Measurements from ENCODE around the gene PTF1A.

PTF1A gene

GRCh38 chr10:23187155-23187554, 5.0 kb upstream of the PTF1A start:
- no peaks in the 10 kb centered on the region for H3K36me3 ChIP-seq (ENCODE audit: insufficient read depth, insufficient read length, low read length)
- H3K27me3 ChIP-seq (ENCODE audit: insufficient read depth, insufficient read length) = peaks cover 71% of the 10 kb centered on the region
- no peak overlapping the region for H3K4me3 ChIP-seq (ENCODE audit: insufficient read length, low read depth)
- peaks cover 12% of the 10 kb centered on the region for H3K4me1 ChIP-seq (ENCODE audit: insufficient read depth, insufficient read length)
- H3K9ac ChIP-seq (ENCODE audit: insufficient read length, low read depth) = no peak overlapping the region
- DNase-seq (ENCODE audit: low read depth, low spot score) = no peak
- no peak for TF ChIP-seq ZNF274 (IDR thresholded peaks at IDR 0.05; ENCODE audit: low read depth, low read length)
- TF ChIP-seq YY1 (IDR thresholded peaks at IDR 0.05; ENCODE audit: insufficient read depth, insufficient read length) = no peak
- no peak for TF ChIP-seq SUZ12 (IDR thresholded peaks at IDR 0.05; ENCODE audit: extremely low read depth, insufficient read depth, insufficient read length)
- H3K9me3 ChIP-seq (ENCODE audit: insufficient read depth, low read length) = peaks cover 5% of the 10 kb centered on the region; the same call in 1 of the 2 replicates

- H3K9me3 ChIP-seq (ENCODE audit: insufficient read depth, low read length) = peaks cover 5% of the 10 kb centered on the region; the same call in 1 of the 2 replicates
- H3K4me3 ChIP-seq (ENCODE audit: insufficient read length, low read depth) = no peak overlapping the region
- no peaks in the 10 kb centered on the region for H3K36me3 ChIP-seq (ENCODE audit: insufficient read depth, insufficient read length, low read length)
- H3K4me1 ChIP-seq (ENCODE audit: insufficient read depth, insufficient read length) = peaks cover 12% of the 10 kb centered on the region
- H3K27me3 ChIP-seq (ENCODE audit: insufficient read depth, insufficient read length) = peaks cover 80% of the 10 kb centered on the region
- TF ChIP-seq SUZ12 (IDR thresholded peaks at IDR 0.05; ENCODE audit: extremely low read depth, insufficient read depth, insufficient read length) (no peak), ZNF274 (IDR thresholded peaks at IDR 0.05; ENCODE audit: low read depth, low read length) (no peak), YY1 (IDR thresholded peaks at IDR 0.05; ENCODE audit: insufficient read depth, insufficient read length) (no peak)
- H3K9ac ChIP-seq (ENCODE audit: insufficient read length, low read depth) = no peak overlapping the region
- DNase-seq (ENCODE audit: low read depth, low spot score) = no peak
These were observed 3.1 kb upstream of the PTF1A start for GRCh38 chr10:23189024-23189423.

GRCh38 chr10:23190872-23191763, 994 bp upstream of the PTF1A start:
- Histone ChIP-seq H3K36me3 (ENCODE audit: insufficient read depth, insufficient read length, low read length) (no peaks in the 10 kb centered on the region), H3K9ac (ENCODE audit: insufficient read length, low read depth) (peak overlapping the region; percentile 32), H3K4me3 (ENCODE audit: insufficient read length, low read depth) (peak overlapping the region; percentile 40), H3K4me1 (ENCODE audit: insufficient read depth, insufficient read length) (peaks cover 12% of the 10 kb centered on the region), H3K27me3 (ENCODE audit: insufficient read depth, insufficient read length) (peaks cover 91% of the 10 kb centered on the region), H3K9me3 (ENCODE audit: insufficient read depth, low read length) (no peaks in the 10 kb centered on the region)
- no peak for DNase-seq (ENCODE audit: low read depth, low spot score)
- no peak for TF ChIP-seq SUZ12 (IDR thresholded peaks at IDR 0.05; ENCODE audit: extremely low read depth, insufficient read depth, insufficient read length)

DNA sequence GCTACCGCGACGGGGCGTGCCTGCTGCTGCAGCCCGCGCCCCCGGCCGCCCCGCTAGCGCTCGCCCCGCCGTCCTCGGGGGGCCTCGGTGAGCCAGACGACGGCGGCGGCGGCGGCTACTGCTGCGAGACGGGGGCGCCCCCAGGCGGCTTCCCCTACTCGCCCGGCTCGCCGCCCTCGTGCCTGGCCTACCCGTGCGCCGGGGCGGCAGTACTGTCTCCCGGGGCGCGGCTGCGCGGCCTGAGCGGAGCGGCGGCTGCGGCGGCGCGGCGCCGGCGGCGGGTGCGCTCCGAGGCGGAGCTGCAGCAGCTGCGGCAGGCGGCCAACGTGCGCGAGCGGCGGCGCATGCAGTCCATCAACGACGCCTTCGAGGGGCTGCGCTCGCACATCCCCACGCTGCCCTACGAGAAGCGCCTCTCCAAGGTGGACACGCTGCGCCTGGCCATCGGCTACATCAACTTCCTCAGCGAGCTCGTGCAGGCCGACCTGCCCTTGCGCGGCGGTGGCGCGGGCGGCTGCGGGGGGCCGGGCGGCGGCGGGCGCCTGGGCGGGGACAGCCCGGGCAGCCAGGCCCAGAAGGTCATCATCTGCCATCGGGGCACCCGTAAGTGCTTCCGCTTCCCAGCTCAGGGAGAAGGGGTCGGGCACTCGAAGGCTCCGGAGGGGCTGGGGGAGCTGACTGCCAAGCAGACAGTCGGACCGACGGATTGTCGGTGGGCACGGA, 761 bp downstream of the PTF1A start:
- H3K9me3 ChIP-seq (ENCODE audit: insufficient read depth, low read length) = no peaks in the 10 kb centered on the region
- H3K4me1 ChIP-seq (ENCODE audit: insufficient read depth, insufficient read length) = peaks cover 10% of the 10 kb centered on the region
- peak overlapping the region; percentile 40 for H3K4me3 ChIP-seq (ENCODE audit: insufficient read length, low read depth)
- H3K9ac ChIP-seq (ENCODE audit: insufficient read length, low read depth) = peak overlapping the region; percentile 67
- DNase-seq (ENCODE audit: low read depth, low spot score) = no peak
- H3K27me3 ChIP-seq (ENCODE audit: insufficient read depth, insufficient read length) = peaks cover 99% of the 10 kb centered on the region
- TF ChIP-seq ZNF274 (IDR thresholded peaks at IDR 0.05; ENCODE audit: low read depth, low read length) = no peak
- TF ChIP-seq SUZ12 (IDR thresholded peaks at IDR 0.05; ENCODE audit: extremely low read depth, insufficient read depth, insufficient read length) = peak; percentile 69
- TF ChIP-seq YY1 (IDR thresholded peaks at IDR 0.05; ENCODE audit: insufficient read depth, insufficient read length) = no peak
- no peaks in the 10 kb centered on the region for H3K36me3 ChIP-seq (ENCODE audit: insufficient read depth, insufficient read length, low read length)

GRCh38 chr10:23193435-23194074, 1.4 kb downstream of the PTF1A start:
- DNase-seq (ENCODE audit: low read depth, low spot score) = no peak
- no peaks in the 10 kb centered on the region for H3K9me3 ChIP-seq (ENCODE audit: insufficient read depth, low read length)
- H3K27me3 ChIP-seq (ENCODE audit: insufficient read depth, insufficient read length) = peaks cover 99% of the 10 kb centered on the region
- TF ChIP-seq ZNF274 (IDR thresholded peaks at IDR 0.05; ENCODE audit: low read depth, low read length) = no peak
- no peak for TF ChIP-seq SUZ12 (IDR thresholded peaks at IDR 0.05; ENCODE audit: extremely low read depth, insufficient read depth, insufficient read length)
- TF ChIP-seq YY1 (IDR thresholded peaks at IDR 0.05; ENCODE audit: insufficient read depth, insufficient read length) = no peak
- no peaks in the 10 kb centered on the region for H3K36me3 ChIP-seq (ENCODE audit: insufficient read depth, insufficient read length, low read length)
- no peak overlapping the region for H3K9ac ChIP-seq (ENCODE audit: insufficient read length, low read depth)
- peak overlapping the region; percentile 32 for H3K4me3 ChIP-seq (ENCODE audit: insufficient read length, low read depth)
- H3K4me1 ChIP-seq (ENCODE audit: insufficient read depth, insufficient read length) = peaks cover 10% of the 10 kb centered on the region

DNA sequence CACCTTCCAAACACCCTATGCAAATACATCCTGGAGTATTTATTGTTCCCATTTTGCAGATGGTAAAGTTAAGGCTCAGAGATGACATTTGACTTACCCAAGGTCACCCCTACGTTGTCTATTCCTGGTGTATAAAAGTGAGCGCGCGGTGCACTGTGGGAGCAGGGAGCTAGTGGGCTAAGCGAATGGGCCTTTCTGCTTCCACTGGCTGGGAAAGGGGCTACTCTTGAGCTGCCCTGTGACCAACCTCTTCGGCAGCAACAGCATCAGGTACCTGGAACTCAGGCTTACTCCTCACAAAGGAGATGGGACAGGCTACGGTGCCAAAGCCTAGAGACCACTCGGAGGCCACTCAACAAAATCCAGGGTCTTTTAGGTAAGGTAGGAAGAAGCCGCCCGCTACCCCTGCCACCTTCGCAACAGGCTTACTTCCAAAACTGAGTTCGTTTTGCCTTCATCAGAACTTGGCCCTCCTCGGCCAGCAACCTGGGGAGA, 2.4 kb downstream of the PTF1A start:
- H3K27me3 ChIP-seq (ENCODE audit: insufficient read depth, insufficient read length) = peaks cover 99% of the 10 kb centered on the region
- no peaks in the 10 kb centered on the region for H3K36me3 ChIP-seq (ENCODE audit: insufficient read depth, insufficient read length, low read length)
- no peak overlapping the region for H3K4me3 ChIP-seq (ENCODE audit: insufficient read length, low read depth)
- no peak for DNase-seq (ENCODE audit: low read depth, low spot score)
- no peak for TF ChIP-seq YY1 (IDR thresholded peaks at IDR 0.05; ENCODE audit: insufficient read depth, insufficient read length)
- TF ChIP-seq SUZ12 (IDR thresholded peaks at IDR 0.05; ENCODE audit: extremely low read depth, insufficient read depth, insufficient read length) = peak; percentile 3
- H3K9me3 ChIP-seq (ENCODE audit: insufficient read depth, low read length) = no peaks in the 10 kb centered on the region
- peak overlapping the region; percentile 50 for H3K9ac ChIP-seq (ENCODE audit: insufficient read length, low read depth)
- H3K4me1 ChIP-seq (ENCODE audit: insufficient read depth, insufficient read length) = peaks cover 8% of the 10 kb centered on the region
